NCI-H345 (cell line): ENCODE measurements around the gene SKAP1.
A peak's percentile ranks its signal among the peaks of the same experiment; 100 is the strongest.
"Not testable (repeated sequence)": the region's sequence is repeated elsewhere in the genome, so short reads cannot be mapped to it uniquely, and the experiment has no call there.

ENCODE experiments used
- DNase-seq: peaks from one replicate; lab custom pipeline; 2025; lab: John Stamatoyannopoulos, UW

Gene SKAP1

DNA sequence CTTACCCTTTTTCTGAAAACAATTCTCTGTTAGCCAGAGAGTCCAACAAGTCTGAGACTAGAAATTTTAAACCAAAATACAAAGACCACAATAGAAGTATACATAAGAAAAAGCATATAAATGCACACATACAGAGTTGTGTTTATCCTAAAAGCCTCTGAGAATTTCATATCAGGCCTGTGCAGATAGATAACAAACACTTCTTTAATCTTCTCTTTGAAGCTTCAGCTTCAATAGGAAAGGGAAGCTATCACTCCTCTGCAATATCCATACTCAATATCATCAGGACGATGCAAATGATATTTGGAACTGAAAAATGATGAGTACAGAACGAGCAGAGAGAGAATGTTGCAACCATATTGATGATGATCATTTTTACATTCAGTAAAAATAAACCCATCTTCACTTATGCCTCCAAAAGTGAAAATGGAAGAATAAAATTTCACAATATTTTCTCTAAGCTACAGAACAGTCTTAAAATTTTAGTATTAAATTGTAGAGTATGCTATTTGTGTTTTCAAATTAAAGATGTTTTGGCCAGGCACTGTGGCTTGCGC is 61.6 kb downstream of the SKAP1 start:
- DNase-seq, result no peak

DNA sequence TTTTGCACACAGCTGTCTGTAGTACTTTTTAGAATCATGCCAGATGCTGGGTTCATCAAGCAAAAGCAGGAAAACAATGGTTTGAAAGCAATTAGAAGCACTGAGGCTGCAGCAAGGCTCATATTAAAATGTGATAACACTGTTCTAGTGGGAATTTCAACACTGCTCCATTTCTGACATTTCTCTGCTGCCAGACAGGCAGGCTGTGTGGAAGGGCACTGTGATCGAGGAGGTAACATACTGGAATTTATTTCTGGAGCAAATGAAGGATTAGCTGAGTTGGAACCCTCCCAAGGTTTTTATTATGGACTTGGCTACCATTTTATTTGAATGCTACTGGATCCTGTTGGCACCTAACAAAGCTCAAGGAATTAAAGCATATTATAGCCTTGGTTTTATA is 66.9 kb downstream of the SKAP1 start:
- DNase-seq, result no peak

DNA sequence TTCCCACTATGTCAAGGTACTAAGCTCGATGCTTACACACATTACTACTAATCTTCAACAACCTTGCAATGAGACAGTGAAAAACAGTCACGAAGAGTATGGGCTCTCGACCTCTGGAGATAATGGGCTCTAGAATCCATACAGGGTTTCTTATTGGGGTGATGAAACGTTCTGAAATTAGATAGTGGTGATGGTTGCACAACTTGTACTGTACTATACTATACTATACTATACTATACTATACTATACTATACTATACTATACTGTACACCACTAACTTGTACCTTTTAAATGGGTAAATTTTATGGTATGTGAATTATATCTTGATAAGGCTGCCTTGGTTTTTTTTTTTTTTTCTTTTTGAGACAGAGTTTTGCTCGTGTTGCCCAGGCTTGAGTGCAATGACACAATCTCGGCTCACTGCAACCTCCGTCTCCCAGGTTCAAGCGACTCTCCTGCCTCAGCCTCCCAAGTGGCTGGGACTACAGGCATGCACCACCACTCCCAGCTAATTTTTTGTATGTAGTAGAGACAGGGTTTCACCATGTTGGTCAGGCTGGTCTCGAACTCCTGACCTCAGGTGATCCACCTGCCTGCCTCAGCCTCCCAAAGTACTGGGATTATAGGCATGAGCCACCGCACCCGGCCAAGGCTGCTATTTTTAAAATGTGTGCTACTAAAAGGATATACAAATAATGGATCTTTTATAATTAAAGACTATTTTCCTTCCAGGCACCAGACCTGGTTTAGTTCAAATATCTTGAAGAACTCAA is 69.0 kb downstream of the SKAP1 start:
- not testable (repeated sequence) for DNase-seq

DNA sequence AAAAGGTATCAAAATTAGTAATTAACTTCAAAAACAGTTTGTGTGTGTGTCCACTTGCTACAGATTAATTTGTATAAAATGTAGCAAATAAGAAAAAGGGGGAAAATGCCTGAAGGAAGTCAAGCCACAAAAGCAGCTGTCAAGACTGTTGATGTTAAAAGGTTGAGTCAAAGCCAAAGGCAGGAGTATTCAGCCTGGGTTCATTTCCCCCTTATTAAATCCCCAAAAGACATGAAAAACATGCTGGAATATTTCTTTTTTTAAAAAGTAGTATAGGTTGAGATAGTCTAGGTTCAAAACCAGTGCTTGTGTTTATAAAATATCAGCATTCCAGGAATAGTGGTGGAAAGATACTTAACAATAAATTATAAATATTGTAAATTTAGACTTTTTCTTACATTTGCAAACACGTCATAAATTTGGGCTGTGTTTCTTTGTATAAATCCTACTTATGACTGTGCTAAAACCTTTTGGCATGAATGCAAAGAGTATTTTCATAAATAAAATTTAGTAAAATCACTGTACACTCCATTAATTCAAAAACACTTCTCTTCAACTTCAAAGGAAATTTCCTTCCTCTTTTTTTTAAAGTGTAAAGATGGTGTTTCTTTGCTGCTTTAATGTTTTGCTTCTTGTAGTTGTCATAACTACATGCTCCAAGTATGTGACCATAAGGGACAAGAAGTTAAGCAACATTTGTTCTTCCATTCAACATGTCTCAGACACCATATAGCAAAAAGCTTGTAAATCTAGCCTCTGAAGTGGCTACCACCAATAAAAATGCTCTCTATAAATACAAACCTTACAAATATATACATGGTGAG is 72.0 kb downstream of the SKAP1 start:
- DNase-seq, result no peak

DNA sequence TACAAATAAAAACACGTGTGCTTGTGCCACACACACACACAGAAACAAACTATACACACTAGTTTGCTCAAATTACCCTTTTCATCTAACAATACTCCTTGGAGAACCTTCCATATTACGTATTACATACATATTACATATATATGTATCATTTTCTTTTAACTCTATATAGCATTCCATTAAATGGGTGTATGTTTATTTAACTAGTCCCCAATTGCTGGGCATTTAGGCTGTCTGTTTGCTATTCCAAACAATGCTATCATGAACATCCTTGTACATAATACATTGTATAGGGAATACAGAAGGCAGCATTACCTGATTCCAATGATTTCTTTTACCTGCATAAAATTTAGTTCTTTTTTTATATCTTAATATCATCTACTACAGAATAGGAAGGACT is 73.1 kb downstream of the SKAP1 start:
- no peak for DNase-seq

DNA sequence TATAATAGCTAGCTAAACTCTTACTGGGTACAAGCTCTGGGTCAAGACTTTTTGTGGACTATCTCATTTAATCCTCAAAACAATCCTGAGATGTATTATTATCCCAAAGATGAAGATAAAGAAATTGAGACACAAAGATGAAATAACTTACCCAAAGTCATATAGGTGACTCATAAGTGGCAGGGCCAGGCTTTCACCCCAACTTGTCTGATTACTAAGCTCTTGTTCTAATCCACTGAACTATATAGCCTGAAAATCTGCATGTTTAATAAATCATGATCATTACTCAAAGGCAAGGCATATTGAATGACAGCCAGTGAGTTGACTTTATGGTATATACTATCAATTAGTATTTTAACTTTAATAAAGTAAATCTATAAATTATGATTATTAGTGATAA is 77.4 kb downstream of the SKAP1 start:
- DNase-seq, result no peak

DNA sequence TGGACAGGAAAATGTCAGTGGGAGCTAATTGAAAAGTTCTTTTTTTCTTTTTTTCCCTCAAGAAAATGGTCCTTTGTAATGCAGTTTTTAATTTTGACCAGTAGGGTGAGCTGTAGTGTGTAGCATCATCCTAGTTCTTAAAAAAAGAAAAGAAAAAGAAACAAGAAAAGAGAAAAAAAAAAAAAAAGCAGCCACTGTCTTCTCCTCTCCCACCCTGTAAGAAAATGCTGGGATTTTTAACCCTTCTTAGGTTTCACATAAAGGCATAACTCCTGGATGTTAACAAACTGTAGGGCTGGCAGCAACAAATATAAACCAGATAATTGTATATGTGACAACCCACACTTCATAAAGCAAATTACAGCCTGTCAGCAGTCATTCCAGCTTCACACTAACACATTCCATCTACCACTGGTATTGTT is 78.1 kb downstream of the SKAP1 start:
- no peak for DNase-seq

DNA sequence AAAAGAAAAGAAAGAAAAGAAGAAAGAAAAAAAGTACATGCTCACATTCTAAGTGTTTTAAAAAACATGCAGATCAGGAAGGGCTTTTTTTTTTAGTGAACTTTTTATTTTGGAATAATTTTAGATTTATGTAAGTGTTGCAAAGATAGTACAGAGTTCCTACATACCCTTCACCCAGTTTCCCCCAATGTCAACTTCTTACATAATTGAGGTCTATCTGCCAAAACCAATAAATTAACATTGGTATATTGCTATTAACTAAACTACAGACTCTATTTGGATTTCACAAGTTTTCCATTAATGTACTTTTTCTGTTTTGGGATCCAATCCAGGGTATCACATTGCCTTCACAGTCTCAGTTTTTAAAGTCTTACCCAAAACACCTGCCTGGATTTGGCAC is 81.7 kb downstream of the SKAP1 start:
- DNase-seq, result no peak

DNA sequence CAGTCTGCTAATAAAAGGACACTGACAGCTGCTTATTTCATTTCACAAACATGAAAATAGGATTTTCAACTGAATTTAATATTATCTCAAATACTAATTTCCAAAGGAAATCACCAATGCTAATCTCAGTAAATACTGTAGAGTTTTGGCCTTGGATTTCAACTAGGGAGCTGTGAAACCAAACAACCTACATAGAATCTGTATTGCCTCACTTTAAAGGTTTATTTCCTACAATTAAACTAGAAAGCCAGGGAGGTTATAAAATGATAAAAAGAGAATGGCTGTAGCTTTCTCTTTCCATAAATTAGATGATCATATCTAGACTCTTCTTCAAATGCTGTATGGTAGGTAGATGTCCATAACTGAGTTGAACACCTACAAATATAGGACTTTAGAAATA is 82.8 kb downstream of the SKAP1 start:
- DNase-seq, result no peak

DNA sequence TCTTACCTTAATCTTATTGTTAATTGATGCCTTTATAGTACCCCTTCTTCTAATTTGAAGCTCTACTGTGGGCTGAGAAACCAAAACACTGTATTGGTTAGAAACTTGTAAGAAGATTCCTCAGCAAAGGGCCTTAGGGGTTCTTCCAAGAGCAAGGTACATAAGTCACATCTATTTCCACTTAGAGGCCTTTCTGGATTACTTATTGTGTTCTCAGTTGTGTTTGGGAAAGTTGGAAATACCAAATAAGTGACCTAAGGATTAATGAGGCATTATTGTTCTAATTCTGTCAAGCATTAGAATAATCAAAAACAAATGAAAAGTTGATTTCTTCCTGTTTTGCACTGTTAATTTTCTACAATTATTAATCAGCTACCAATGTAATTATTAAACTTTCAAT is 85.8 kb downstream of the SKAP1 start:
- no peak for DNase-seq

DNA sequence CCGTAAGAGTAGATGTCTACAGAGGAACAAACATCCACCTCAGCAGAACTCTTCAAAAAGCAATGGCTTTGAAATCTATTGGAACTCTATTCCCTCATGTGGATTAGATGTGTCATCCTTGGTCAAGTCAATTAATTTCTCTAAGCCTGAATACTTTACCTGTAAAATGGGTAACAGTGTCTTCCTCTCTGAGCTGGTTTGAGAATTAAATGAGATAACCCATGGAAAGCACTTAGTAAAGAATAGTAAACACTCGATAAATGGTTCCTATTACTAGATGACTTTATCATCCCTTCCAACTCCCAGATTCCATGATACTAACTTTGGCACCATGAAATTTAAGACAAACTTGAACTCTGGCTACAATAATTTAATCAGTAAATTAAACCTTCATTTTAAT is 89.1 kb downstream of the SKAP1 start:
- DNase-seq, result no peak

DNA sequence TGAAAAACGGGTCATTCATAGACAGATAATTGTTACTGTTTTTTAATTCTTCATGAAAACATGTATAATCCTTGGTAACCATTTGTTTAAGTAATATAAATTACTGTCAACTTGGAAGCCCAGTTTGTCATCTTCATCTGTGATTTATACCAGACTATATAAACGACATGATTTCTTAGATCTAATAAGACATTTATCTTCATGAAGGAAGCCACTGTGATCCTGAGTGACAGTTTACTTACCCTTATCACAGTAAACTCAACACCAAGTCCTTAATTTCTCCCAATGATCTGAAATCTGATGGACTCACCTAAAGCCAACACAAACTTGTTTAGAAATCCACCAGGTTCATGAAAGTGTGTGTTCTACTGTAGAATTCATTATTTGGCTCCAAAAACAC is 91.3 kb downstream of the SKAP1 start:
- DNase-seq, result no peak

DNA sequence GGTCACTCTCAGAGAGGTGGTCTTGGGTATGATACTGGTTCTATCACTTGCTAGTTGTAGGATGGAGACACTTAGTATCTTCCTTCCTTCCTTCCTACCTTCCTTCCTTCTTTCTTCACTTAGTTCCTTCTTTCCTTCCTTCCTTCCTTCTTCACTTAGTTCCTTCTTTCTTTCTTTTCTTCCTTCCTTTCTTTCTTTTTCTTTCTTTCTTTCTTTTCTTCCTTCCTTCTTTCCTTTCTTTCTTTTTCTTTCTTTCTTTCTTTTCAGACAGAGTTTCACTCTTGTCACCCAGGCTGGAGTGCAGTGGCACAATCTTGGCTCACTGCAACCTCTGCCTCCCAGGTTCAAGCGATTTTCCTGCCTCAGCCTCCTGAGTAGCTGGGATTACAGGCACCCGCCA is 92.1 kb downstream of the SKAP1 start:
- DNase-seq, result not testable (repeated sequence)

DNA sequence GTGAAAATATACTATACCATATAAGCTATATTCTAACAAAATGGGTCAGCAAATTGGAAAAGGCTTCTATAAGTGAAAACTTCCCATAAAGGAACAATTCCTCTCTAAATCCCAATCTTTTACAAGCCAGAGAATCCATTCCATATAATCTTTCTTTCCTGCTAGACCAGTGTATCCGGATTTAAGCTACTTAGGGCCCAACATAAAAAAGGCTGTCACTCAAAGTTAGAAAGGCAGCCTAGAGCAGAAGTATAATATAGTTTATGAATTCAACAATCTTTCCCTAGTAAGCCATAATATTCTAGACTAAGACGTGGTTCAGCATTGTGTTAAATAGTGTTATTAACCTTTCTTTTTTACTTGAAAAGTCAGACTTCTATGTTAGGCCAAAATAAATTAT is 93.0 kb downstream of the SKAP1 start:
- DNase-seq, result no peak

DNA sequence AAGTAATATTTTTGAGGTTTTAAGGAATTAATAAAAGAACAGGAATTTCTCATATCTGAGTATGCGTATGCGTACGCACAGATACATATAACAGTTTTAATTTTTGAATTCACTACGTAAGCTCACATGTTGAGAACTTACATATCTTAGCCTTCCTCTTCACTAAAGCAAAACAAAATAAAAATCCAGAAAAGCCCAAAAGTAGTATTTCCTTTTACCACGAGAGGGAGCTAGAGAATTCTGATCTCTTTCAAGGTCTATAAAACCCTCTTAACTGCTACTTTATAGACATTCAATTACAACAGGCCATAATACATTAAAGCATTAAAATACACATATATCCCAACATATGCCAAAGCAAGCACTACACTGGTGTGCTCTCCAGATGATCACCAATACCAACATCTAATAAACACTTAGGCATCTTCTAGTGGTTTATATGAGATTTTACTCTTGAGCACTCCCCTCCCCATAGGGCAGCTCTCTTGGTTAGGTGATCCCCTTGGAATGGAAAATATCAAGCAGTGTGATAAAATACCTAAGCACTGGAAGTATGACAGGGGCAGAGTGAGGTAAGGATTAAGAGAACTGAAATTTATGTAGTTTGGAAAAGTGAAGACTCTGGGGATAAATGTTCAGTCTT is 94.0 kb downstream of the SKAP1 start:
- DNase-seq, result peak; percentile 72

DNA sequence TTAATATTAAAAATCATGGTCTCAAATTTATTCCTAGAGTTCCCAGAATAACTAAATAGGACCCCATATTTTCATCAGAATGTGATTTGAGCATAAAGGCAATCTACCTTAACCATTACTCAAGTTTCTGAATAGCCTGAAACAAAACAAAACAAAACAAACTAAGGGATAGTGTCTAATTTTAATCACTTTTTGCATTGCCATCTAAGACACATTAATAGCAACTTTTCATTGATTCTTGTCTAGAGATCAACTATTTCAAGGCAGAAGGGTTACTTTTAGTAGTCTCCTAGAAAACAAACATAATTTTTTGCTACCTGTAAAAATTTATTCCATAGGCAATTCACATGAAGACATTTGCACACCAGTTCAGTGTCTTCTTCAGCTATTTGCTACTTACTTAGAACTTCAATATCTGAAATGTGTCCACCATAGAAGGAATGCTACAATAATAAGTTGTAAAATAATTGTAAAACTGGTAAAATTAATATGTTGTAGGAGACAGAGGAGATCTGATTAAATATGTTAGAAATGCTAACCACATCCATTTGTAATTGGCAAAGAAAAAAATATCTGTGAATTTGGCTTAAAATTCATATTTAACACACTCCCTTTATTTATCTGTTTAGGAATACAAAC is 94.7 kb downstream of the SKAP1 start:
- no peak for DNase-seq

DNA sequence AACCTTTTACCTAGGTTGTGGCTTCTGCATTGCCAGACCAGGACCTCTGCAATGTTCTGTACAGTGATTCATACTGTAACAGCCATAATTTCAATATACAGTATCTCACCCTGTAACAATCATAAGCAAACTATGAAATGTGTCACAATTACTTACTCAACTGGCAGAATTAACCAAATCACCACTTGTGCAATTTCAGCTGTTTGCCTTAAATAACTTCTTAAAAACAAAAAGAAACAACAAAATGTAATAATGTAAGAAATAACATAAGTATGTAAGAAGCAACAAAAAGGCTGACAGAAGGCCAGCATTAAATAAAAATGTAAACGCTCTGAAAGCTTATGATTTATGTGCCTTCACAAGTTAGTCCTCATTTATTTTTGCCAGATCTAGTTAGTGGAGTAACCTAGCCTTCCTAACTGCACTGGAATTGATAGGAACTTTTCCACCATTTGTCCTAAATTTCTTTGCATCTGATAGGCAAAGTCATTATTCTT is 96.9 kb downstream of the SKAP1 start:
- DNase-seq, result no peak

DNA sequence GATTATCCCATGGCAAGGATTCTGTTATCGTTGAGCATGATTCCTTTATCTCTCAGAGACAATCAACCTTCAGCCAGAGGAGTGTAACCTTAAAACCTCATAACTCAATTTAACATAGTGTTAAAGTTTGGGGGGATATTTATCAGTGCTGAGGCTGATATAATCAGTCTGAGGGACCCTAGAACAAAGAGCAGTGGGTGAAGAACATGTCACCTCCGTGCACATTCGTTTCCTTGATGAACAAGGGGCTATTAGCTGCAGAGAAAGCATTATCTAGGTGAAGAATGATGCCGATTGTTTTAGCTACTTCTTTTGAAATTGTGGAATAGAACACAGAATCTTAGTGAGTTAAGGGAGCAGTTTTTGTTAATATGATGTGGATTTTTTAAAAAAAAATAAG is 99.1 kb downstream of the SKAP1 start:
- DNase-seq, result no peak

DNA sequence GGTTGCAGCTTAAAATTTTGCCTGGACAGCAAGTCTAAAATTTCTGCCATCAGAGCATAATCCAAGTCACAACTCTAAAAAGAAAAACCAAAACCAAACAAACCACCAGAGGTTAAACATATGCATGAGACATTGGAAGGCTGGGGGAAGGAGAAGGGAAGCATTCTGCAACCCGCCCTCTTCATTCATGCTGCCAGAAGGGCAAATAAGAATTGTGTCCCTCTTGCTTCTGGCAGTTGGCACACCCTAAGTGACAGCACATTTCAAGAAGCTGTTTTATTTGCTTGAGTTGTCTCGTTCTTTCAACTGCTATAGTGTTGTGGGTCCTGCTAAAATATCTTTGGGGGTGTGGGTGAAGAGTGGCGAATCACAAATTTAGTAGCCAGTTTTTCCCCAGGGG is 99.6 kb downstream of the SKAP1 start:
- DNase-seq, result no peak

DNA sequence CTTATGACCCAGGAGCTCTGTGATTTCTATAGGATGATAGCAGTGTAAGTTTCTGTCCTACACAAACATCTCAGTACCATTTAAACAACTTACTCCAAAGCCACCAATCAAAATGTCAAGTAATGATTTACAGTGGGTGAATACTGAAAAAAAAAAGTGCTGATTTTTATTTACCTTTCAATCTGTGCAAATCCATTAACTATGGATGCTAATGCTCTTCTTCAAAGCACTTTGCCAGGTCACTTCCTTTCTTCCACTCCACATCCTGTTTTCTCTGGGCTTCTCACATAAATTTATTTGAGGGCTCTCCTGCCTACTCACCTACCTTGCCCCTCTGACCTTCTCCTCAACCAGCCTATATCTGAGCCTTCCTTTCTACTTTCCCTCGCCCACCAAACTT is 101.6 kb downstream of the SKAP1 start:
- no peak for DNase-seq

DNA sequence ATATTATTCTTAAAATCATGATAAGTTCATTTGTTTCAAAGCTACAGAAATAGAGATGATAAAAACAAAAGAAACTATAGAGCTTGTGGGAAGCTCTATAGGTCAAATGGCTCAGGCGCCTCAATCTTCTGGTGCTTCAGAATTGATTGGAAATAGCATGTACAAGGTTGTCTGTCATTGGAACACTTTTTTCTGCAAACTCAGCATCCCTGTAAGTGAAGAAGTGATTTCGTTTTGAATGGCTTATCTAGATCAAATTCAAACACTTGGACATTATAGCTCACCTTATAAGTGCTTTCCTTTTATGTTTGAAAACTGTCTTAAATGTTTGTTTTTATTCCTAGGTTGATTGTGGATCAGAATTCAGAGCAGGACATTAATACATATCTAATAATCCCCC is 103.7 kb downstream of the SKAP1 start:
- DNase-seq, result no peak

DNA sequence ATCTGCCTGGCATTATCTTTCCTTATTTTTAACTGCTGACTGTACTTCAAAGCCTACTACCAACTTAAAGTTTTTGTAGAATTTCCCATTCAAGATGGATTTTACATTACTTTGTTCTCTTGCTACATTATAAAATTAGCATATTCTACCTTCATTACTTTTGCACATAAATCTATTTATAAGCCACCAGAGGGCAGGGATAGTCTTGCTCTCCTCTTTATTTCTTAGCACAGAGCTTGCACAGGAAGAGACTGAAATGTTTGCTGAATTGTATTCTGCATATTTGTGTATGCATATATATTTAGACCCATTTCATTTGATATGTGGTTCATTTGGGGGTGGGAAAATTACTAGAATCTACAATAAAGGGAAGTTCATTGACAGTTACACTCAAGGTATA is 108.0 kb downstream of the SKAP1 start:
- DNase-seq, result no peak
